ENCODE data around the gene APOBEC3C.

GRCh38 chr22:38972558-38972957, 41.5 kb upstream of the APOBEC3C start:
- TF ChIP-seq CTCF (IDR thresholded peaks at IDR 0.05) (no peak), POLR2A (IDR thresholded peaks at IDR 0.05) (no peak)

Measured in heart left ventricle (tissue), 13 donors.